Neural progenitor cell (in vitro differentiated cells): ENCODE measurements around the gene KIF11.

Source experiments
- CTCF ChIP-seq: fragments of 200-600 bp; sonication (generic); IDR thresholded peaks from 2 replicates; pipeline ENCODE4 v1.5.1; 2017; ENCODE audit warnings: antibody characterized with exemption, mild to moderate bottlenecking
- EZH2 ChIP-seq: fragments of 200-600 bp; sonication (generic); IDR thresholded peaks from 2 replicates; pipeline ENCODE4 v1.6.1; 2017; ENCODE audit warnings: antibody characterized with exemption, mild to moderate bottlenecking, moderate library complexity
- EZH2phosphoT487 ChIP-seq: fragments of 200-600 bp; sonication (generic); IDR thresholded peaks from 2 replicates; pipeline ENCODE4 v1.6.1; 2017; ENCODE audit warnings: antibody characterized with exemption

- TF ChIP-seq EZH2 (peak; percentile 74), CTCF (no peak), EZH2phosphoT487 (peak; percentile 77)
Measured at GRCh38 chr10:92699518-92700381, 106.8 kb downstream of the KIF11 start.
